ENCODE measurements around the gene ACYP2. TPM values are rescaled to one million over a fixed set of nuclear protein-coding genes. Genes with fewer than 3 reads are reported as not detected.

Gene ACYP2
- total RNA-seq, 1 donor from 2014 or later: 10.3 TPM

DNA sequence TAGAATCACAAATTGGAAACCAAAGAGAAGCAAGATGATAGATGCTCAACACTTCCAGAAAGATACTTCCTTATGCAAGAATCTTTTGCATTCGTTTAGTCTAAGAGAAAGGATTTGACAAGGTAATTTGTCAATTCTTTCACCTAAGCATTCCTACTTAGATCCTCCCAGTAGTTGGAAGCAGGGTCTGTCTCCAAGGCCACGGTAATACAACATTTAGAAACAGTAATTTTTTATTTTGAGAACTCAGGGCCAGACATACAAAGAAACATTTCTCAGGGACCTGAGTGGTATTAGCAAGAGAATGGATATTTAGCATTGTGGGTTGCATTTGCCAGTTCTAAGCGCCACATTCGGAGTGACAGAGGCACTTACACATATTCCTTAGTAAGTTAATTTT lies 68.6 kb downstream of the ACYP2 start:
- no peaks in the 10 kb centered on the region for H3K36me3 ChIP-seq (ENCODE audit: control insufficient read depth, insufficient read depth, low read length)

DNA sequence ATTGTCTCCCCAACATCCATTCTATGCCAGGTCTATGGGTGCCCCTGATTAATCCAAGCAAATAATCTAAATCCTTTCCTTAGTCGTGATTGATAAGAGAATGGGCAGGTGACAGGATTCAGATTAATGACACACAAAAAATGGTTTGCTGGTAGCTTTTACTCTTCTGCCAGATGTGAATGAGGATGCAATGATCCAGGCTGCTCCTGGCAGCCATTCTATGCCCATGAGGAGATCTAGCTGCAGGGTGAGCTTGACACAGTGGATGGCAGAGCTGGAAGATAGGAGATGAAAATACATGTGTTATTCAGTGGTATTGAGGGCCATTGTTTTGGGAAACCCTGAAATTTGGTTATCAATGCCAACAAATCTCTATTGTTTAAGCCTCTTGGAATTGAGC lies 69.7 kb downstream of the ACYP2 start:
- DNase-seq (ENCODE audit: low read depth): no peak
- Histone ChIP-seq H3K27me3 (ENCODE audit: control insufficient read depth, insufficient read depth, low read length) (no peaks in the 10 kb centered on the region), H3K4me3 (ENCODE audit: low read depth, low read length) (no peak overlapping the region), H3K36me3 (ENCODE audit: control insufficient read depth, insufficient read depth, low read length) (no peaks in the 10 kb centered on the region)
- TF ChIP-seq, protein P1, sequence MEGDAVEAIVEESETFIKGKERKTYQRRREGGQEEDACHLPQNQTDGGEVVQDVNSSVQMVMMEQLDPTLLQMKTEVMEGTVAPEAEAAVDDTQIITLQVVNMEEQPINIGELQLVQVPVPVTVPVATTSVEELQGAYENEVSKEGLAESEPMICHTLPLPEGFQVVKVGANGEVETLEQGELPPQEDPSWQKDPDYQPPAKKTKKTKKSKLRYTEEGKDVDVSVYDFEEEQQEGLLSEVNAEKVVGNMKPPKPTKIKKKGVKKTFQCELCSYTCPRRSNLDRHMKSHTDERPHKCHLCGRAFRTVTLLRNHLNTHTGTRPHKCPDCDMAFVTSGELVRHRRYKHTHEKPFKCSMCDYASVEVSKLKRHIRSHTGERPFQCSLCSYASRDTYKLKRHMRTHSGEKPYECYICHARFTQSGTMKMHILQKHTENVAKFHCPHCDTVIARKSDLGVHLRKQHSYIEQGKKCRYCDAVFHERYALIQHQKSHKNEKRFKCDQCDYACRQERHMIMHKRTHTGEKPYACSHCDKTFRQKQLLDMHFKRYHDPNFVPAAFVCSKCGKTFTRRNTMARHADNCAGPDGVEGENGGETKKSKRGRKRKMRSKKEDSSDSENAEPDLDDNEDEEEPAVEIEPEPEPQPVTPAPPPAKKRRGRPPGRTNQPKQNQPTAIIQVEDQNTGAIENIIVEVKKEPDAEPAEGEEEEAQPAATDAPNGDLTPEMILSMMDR (IDR thresholded peaks at IDR 0.05; ENCODE audit: insufficient read depth, low read length, poor library complexity, severe bottlenecking): no peak

More for the DNA sequence above, 68.6 kb downstream of the ACYP2 start:
- TF ChIP-seq, protein P1 (IDR thresholded peaks at IDR 0.05; ENCODE audit: insufficient read depth, low read length, poor library complexity, severe bottlenecking): no peak
- Histone ChIP-seq H3K27me3 (ENCODE audit: control insufficient read depth, insufficient read depth, low read length) (no peaks in the 10 kb centered on the region), H3K4me3 (ENCODE audit: low read depth, low read length) (no peak overlapping the region)
- no peak for DNase-seq (ENCODE audit: low read depth)

DNA sequence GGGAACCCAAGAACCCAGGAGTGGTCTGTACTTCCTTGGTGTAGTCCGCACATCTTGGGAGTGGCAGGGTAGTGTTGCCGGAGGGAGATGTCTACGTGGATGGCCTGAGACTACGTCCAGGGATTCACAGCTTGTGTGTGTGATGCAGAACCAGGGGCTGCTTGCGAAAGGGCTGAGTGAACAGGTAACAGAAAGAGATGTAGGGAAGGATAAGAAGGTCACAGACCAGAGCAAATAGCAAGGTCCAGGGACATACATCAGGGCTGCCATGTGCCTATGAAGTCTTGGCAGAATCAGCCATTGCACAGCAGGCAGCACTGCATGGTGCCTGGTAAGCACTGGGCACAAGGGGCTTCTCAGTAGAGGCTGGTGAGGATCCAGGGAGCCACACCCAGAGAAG lies 71.9 kb downstream of the ACYP2 start:
- Histone ChIP-seq H3K36me3 (ENCODE audit: control insufficient read depth, insufficient read depth, low read length) (no peaks in the 10 kb centered on the region), H3K4me3 (ENCODE audit: low read depth, low read length) (no peak overlapping the region), H3K27me3 (ENCODE audit: control insufficient read depth, insufficient read depth, low read length) (no peaks in the 10 kb centered on the region)
- TF ChIP-seq, protein P1 (IDR thresholded peaks at IDR 0.05; ENCODE audit: insufficient read depth, low read length, poor library complexity, severe bottlenecking): no peak
- no peak for DNase-seq (ENCODE audit: low read depth)

- no peaks in the 10 kb centered on the region for H3K27me3 ChIP-seq (ENCODE audit: control insufficient read depth, insufficient read depth, low read length)
- H3K36me3 ChIP-seq (ENCODE audit: control insufficient read depth, insufficient read depth, low read length): no peaks in the 10 kb centered on the region
- TF ChIP-seq, protein P1 (IDR thresholded peaks at IDR 0.05; ENCODE audit: insufficient read depth, low read length, poor library complexity, severe bottlenecking): no peak
- no peak for DNase-seq (ENCODE audit: low read depth)
- no peak overlapping the region for H3K4me3 ChIP-seq (ENCODE audit: low read depth, low read length)
These were observed 74.1 kb downstream of the ACYP2 start for GRCh38 chr2:54189539-54189938.

DNA sequence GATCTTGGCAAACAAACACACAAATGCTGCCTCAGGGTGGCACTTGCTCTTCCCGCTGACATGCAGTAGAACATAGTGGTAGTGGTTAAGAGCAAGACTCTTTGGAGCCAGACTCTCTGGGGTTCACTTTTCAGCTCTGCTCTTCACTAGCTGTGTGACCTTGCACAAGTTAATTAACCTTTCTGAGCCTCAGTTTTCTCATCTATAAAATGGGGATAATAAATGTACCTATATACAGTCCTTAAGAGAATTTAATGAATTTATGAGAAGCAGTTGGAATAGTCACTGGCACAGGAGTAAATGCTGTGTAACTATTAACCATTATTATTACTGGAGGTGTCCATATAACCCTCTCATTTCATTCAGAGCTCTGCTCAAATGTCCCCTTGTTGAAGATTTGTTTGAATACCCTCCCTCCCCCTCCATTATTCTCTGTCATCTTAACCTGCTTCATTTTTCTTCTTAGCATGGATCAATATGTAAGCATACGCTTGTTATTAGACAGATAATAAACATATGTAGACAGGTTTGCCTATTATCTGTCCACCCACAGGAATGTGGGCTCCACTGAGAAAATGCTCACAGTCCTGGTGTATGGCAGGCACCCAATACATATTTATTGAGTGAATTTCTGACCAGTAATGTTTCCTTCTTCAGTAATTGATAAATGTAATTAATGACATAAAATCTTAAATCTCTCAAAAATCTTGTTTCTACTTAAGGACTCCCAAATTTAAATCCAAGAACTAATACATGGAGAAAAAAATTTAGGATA lies 76.1 kb downstream of the ACYP2 start:
- Histone ChIP-seq H3K36me3 (ENCODE audit: control insufficient read depth, insufficient read depth, low read length) (no peaks in the 10 kb centered on the region), H3K4me3 (ENCODE audit: low read depth, low read length) (no peak overlapping the region), H3K27me3 (ENCODE audit: control insufficient read depth, insufficient read depth, low read length) (no peaks in the 10 kb centered on the region)
- TF ChIP-seq, protein P1 (IDR thresholded peaks at IDR 0.05; ENCODE audit: insufficient read depth, low read length, poor library complexity, severe bottlenecking): no peak
- DNase-seq (ENCODE audit: low read depth): no peak

Data from kidney epithelial cell (primary cell).